VCaP (cell line): ENCODE measurements around the gene WRAP73.

Experiments
- H3K27ac ChIP-seq: fragments of 450-650 bp; 2 replicates; pipeline ENCODE4 v1.5.1; 2017
- CTCF ChIP-seq: fragments of 450-650 bp; conservative IDR thresholded peaks from 2 replicates; pipeline ENCODE4 v1.5.1; 2017; ENCODE audit warnings: mild to moderate bottlenecking, moderate library complexity

The WRAP73 gene

GRCh38 chr1:3649342-3650247, at the start of gene WRAP73:
TSS of gene WRAP73 (minus strand) at chr1:3650103. CDS start at chr1:3649999, 104 bp downstream.
- TF ChIP-seq CTCF: peak; percentile 42
- H3K27ac ChIP-seq: peak within 1 kb of the TSS; percentile 77; the same call in 1 of the 2 replicates

GRCh38 chr1:3699596-3699995, 49.7 kb upstream of the WRAP73 start:
- no peak for TF ChIP-seq CTCF
- no peak overlapping the region for H3K27ac ChIP-seq

GRCh38 chr1:3698660-3699408, 48.9 kb upstream of the WRAP73 start:
- no peak for TF ChIP-seq CTCF
- H3K27ac ChIP-seq: no peak overlapping the region

GRCh38 chr1:3697810-3698209, 47.9 kb upstream of the WRAP73 start:
- H3K27ac ChIP-seq: no peak overlapping the region
- TF ChIP-seq CTCF: no peak

- no peak overlapping the region for H3K27ac ChIP-seq
- no peak for TF ChIP-seq CTCF
Observed at GRCh38 chr1:3697104-3697503, 47.2 kb upstream of the WRAP73 start.

- TF ChIP-seq CTCF: no peak
- no peak overlapping the region for H3K27ac ChIP-seq
Observed at GRCh38 chr1:3696689-3697088, 46.8 kb upstream of the WRAP73 start.

GRCh38 chr1:3695326-3696217, 45.7 kb upstream of the WRAP73 start:
- peak; percentile 97 for TF ChIP-seq CTCF

More at GRCh38 chr1:3695326-3696217, 45.7 kb upstream of the WRAP73 start:
- peak overlapping the region; percentile 31; the same call in 1 of the 2 replicates for H3K27ac ChIP-seq
